LNCaP clone FGC (cell line): ENCODE data around the gene PCNA.

Experiments used
- DNase-seq: peaks from one replicate; pipeline ENCODE4 v3.0.0-alpha.2; 2011; ENCODE audit warnings: low read depth
- H3K4me3 ChIP-seq: 2 replicates; pipeline ENCODE4 v1.5.1; 2011; ENCODE audit warnings: mild to moderate bottlenecking, low read depth, low read length, control low read depth
- TF ChIP-seq, protein P1 (sequence below): IDR thresholded peaks from 2 replicates; pipeline ENCODE4 v1.5.1; 2012; ENCODE audit warnings: mild to moderate bottlenecking; ENCODE audit not compliant: control insufficient read depth, insufficient read depth; ENCODE audit errors: extremely low read depth

The PCNA gene

DNA sequence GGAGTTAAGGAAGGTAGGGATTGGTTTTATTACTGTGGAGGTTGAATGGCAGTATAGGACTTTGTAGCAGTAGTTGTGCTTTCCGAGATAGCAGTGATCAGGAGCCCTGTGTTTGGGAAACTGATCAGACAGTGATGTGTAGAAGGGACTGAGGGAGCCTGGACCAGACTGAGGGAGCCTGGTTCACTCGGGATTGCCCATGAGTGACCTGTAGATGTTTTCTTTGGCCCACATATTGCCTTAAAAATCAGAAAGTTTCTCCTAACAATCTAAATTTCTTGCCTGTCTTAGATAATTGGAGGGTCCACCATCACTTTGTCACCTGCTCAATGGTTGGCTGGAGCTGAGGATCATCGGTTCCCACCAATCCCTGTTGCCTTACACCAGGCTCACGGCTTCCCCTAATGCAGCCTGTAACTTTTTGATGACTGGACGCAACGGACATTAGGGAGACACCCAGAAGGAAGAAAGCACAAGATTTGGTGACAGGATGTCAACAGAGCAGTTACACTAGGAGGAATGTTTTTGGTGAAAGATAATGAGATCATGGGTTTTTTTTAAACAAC is 8.2 kb upstream of the PCNA start:
- peak overlapping the region; percentile 68 for H3K4me3 ChIP-seq
- no peak for DNase-seq
- TF ChIP-seq, protein P1, sequence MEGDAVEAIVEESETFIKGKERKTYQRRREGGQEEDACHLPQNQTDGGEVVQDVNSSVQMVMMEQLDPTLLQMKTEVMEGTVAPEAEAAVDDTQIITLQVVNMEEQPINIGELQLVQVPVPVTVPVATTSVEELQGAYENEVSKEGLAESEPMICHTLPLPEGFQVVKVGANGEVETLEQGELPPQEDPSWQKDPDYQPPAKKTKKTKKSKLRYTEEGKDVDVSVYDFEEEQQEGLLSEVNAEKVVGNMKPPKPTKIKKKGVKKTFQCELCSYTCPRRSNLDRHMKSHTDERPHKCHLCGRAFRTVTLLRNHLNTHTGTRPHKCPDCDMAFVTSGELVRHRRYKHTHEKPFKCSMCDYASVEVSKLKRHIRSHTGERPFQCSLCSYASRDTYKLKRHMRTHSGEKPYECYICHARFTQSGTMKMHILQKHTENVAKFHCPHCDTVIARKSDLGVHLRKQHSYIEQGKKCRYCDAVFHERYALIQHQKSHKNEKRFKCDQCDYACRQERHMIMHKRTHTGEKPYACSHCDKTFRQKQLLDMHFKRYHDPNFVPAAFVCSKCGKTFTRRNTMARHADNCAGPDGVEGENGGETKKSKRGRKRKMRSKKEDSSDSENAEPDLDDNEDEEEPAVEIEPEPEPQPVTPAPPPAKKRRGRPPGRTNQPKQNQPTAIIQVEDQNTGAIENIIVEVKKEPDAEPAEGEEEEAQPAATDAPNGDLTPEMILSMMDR = no peak

DNA sequence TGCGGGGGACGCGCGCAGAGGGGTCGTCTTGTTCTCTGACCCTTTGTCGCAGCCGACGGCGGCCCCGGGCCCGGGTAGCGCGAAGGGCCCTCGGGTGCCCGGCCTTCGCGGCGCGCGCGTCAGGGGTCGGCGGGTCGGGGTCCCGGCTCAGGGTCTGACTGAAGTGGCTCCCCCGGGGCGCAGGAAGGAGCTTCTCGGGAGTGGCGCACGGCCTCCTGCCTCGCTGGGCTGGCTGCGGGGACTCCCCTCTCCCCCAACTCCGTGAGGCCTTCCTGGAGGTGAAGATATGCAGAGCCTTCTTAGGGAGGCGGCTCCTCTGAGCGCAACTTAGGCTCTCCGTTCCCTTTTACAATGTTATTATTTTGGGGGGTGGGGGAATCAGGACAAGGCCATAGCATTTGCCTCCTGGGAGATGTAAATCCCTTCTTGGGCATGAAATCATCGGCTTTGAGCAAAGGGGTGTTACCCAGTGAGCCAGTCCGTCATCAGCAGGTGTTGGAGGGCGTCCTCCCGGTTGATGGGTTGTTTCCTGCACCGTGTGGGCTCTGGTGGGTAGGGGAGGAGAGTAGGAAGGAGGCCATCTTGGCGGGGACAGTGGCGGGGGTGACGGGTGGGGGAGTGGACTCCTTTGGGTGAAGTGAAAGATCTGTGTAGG is 7.6 kb upstream of the PCNA start:
- peak overlapping the region; percentile 68 for H3K4me3 ChIP-seq
- DNase-seq = no peak
- TF ChIP-seq, protein P1 = no peak

DNA sequence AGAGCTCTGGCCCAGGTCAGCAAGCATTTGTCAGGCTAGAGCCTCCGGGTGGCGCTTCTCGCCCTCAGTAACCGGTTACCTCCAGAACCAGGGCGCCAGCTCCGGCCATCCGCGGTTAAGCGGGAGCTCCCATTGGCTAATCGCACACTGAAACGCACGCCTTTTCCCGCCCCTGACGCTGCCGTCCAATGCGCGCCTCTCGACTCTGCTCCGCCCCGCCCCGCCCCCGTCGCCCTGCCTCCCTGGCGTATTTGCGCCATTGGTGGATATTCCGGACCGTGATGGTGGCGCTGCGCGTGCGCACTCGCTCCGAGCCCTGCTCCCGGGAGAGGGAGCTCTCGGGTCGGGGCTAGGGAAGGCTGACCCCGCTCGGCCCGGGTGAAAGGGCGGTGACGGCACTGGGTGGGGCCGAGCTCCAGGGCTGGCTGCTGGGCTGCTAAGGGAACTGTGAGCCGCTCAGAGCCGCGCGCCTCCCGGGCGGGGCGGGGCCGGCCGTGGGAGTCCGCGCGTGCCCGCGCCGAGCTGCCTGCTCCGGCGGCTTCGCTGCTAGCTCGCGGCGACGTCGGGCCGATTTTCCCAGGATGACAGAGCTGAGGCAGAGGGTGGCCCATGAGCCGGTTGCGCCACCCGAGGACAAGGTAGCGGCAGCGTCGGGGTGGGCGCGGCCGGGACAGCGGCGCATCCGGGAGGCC is 6.9 kb upstream of the PCNA start, which contains the start of gene CDS2:
Gene CDS2 (plus strand): TSS at position 497 of the 692 bp plus-strand sequence. CDS start 85 bp downstream, at position 582.
- TF ChIP-seq, protein P1 = peak; percentile 88
- peak within 1 kb of the TSS; percentile 68 for H3K4me3 ChIP-seq
- peak; percentile 98 for DNase-seq

DNA sequence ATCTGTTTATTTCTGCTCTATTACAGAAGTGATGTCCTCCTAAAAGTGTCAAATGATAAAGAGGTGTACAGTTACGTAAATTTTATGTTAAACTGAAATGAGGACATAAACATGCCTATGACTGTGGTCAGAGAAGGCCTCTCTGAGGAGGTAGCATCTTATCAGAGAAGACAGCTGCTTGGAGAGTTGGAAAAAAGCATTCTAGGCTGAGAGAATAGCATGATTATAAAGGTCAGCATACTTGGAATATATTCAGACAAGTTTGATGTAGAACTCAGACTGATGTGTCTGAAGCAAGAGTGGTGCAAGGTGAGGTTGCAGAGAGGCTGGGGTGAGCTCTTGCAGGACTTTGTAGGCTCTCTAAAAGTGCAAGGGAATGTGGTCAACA is 3.1 kb upstream of the PCNA start:
- DNase-seq = no peak
- no peak overlapping the region for H3K4me3 ChIP-seq
- TF ChIP-seq, protein P1 = no peak

DNA sequence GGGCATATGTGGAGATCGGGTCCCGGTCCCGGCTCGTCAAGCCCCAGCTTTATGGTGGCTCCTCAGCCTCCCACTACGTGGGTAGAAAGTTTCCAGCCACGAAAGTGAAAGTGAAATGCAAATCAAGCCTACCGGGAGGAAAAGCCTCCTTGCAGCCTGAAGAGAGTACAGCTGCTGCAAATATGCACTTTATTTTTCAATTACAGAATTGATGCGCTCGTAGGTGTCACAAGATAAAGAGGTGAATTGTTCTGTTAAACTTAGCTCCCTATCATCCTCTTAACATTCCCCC is 373 bp upstream of the PCNA start:
- TF ChIP-seq, protein P1 = no peak
- no peak for DNase-seq
- H3K4me3 ChIP-seq = peak overlapping the region; percentile 98

DNA sequence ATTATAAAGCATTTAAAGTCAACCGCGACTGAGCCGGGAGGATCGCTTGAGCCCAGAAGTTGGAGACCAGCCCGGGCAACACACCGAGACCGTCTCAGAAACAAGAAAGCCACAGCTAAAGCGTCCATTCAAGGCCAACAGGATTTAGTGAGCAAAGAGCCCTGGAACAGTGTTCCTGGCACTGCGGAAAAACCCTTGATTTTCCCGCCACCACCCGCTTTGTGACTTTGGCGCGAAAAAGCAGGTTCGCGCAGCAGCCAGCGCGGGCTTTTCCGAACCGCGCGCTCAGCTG is 669 bp downstream of the PCNA start:
- TF ChIP-seq, protein P1 = no peak

More for the DNA sequence above, 669 bp downstream of the PCNA start:
- no peak for DNase-seq
- peak overlapping the region; percentile 98 for H3K4me3 ChIP-seq
